CD4-positive, alpha-beta T cell (primary cell): ENCODE results near the gene RNF144A. TPM values are rescaled to one million over a fixed set of nuclear protein-coding genes. Genes with fewer than 3 reads are reported as not detected.

Experiments
- ATAC-seq: fragments of 200-7000 bp; cut with Tn5 transposase; one replicate; pipeline ENCODE4 v1.10.0; 2022; ENCODE audit warnings: mild to moderate bottlenecking; ENCODE audit not compliant: poor library complexity
- CTCF ChIA-PET: fragments of 350-600 bp; sonication (Branson Sonifier 250); formaldehyde crosslinking; loops from one replicate; lab custom pipeline; 2021; ENCODE audit warnings: antibody characterized with exemption, inconsistent platforms; lab: Charles Lee
- POLR2A ChIA-PET: fragments of 350-600 bp; sonication (Branson Sonifier 250); formaldehyde crosslinking; loops from one replicate; lab custom pipeline; 2021; ENCODE audit warnings: antibody characterized with exemption, inconsistent platforms; lab: Charles Lee
- DNase-seq, 14 experiments: peaks; one replicate each; pipeline ENCODE4 v3.0.0-alpha.2; 2013 to 2020; ENCODE audit warnings: mixed read lengths in 2 of 14
- H3K27ac ChIP-seq, 2 donors: one replicate each; pipeline versions ENCODE4 v1.5.1 to v1.7.0; 2013; ENCODE audit warnings: low read length in 2 of 2, low read depth in 1 of 2, mild to moderate bottlenecking in 1 of 2
- H3K27me3 ChIP-seq, 2 experiments: 1 replicate in 1 of 2; 2 replicates in 1 of 2; pipeline versions ENCODE4 v1.6.1 to v1.7.0; 2013; ENCODE audit warnings: low read length in 2 of 2, control low read depth in 1 of 2, mild to moderate bottlenecking in 1 of 2, moderate library complexity in 1 of 2; ENCODE audit not compliant: insufficient read depth in 2 of 2, control insufficient read depth in 1 of 2
- H3K36me3 ChIP-seq: one replicate; pipeline ENCODE4 v1.6.1; 2013; ENCODE audit warnings: low read length, control low read depth; ENCODE audit not compliant: insufficient read depth
- H3K4me1 ChIP-seq: one replicate; pipeline ENCODE4 v1.6.1; 2013; ENCODE audit warnings: low read length, control low read depth; ENCODE audit not compliant: insufficient read depth
- H3K4me3 ChIP-seq: one replicate; pipeline ENCODE4 v1.5.1; 2013; ENCODE audit warnings: mild to moderate bottlenecking, low read length, moderate library complexity
- H3K9me3 ChIP-seq, 2 experiments: 1 replicate in 1 of 2; 2 replicates in 1 of 2; pipeline versions ENCODE4 v1.6.1 to v1.7.0; 2013; ENCODE audit warnings: low read length in 2 of 2, mild to moderate bottlenecking in 2 of 2, control low read depth in 1 of 2, moderate library complexity in 1 of 2; ENCODE audit not compliant: control insufficient read depth in 1 of 2, insufficient read depth in 1 of 2
- H3K27ac Mint-ChIP-seq: one replicate; pipeline ENCODE4 v1.8.0; 2020; ENCODE audit warnings: mixed read lengths
- H3K27me3 Mint-ChIP-seq: one replicate; pipeline ENCODE4 v1.8.0; 2021; ENCODE audit warnings: mixed read lengths
- H3K36me3 Mint-ChIP-seq: one replicate; pipeline ENCODE4 v1.8.0; 2021; ENCODE audit warnings: low read depth, mixed read lengths
- H3K4me1 Mint-ChIP-seq: one replicate; pipeline ENCODE4 v1.8.0; 2021; ENCODE audit warnings: low read depth, mixed read lengths
- H3K4me3 Mint-ChIP-seq: one replicate; pipeline ENCODE4 v1.8.0; 2020; ENCODE audit warnings: mild to moderate bottlenecking, mixed read lengths
- H3K9me3 Mint-ChIP-seq: one replicate; pipeline ENCODE4 v1.8.0; 2020; ENCODE audit warnings: mixed read lengths
- CTCF ChIP-seq: fragments of 200-600 bp; IDR thresholded peaks from one replicate; pipeline ENCODE4 v1.8.0; 2022; ENCODE audit warnings: antibody characterized with exemption, mild to moderate bottlenecking
- intact Hi-C, 2 experiments: fragments of 100-400 bp; cut with DNase I in 1 of 2; cut with micrococcal nuclease in 1 of 2; formaldehyde crosslinking; loops; one replicate each; pipeline versions ENCODE4 v1.15.1 to v1.9.0; 2023 to 2025; cut with DNase I, micrococcal nuclease
- total RNA-seq, 174 experiments: library from RNA in 2 of 174; stranded (reverse) in 2 of 174; gene quantifications; one replicate each; pipeline ENCODE4 v1.2.3 and lab custom pipeline; 2021 to 2026

The RNF144A gene
- total RNA-seq, 2 experiments from 2014 or later = 39.0 to 40.1 TPM

- H3K4me3 Mint-ChIP-seq = peak overlapping the region; percentile 2
- POLR2A ChIA-PET = no interaction called here
- H3K36me3 Mint-ChIP-seq = peaks cover 50% of the 10 kb centered on the region
- H3K9me3 Mint-ChIP-seq = no peaks in the 10 kb centered on the region
- H3K4me1 ChIP-seq = peaks cover 68% of the 10 kb centered on the region
- H3K36me3 ChIP-seq = no peaks in the 10 kb centered on the region
- no peak for TF ChIP-seq CTCF
- no peak overlapping the region for H3K4me3 ChIP-seq
- peaks cover 97% of the 10 kb centered on the region for H3K4me1 Mint-ChIP-seq
- H3K27me3 Mint-ChIP-seq = no peaks in the 10 kb centered on the region
- H3K27me3 ChIP-seq = no peaks in the 10 kb centered on the region
- peak overlapping the region; percentile 40 for H3K27ac Mint-ChIP-seq
- no peak for ATAC-seq
- intact Hi-C loops = no loop called here
- peaks cover 0 to 9% of the 10 kb centered on the region in 2 experiments for H3K9me3 ChIP-seq
- no peak for DNase-seq
- CTCF ChIA-PET = no interaction called here
- no peak overlapping the region for H3K27ac ChIP-seq
Measured at GRCh38 chr2:6924924-6925409, 7.8 kb downstream of the RNF144A start.

GRCh38 chr2:6926071-6926732 lies 9.0 kb downstream of the RNF144A start:
- no peaks in the 10 kb centered on the region for H3K9me3 Mint-ChIP-seq
- no peak for ATAC-seq
- Histone ChIP-seq H3K27me3 (no peaks in the 10 kb centered on the region), H3K4me3 (no peak overlapping the region), H3K4me1 (peaks cover 63% of the 10 kb centered on the region), H3K27ac (no peak overlapping the region), H3K36me3 (no peaks in the 10 kb centered on the region), H3K9me3 (peaks cover 0 to 9% of the 10 kb centered on the region in 2 experiments)
- CTCF ChIA-PET = no interaction called here
- peaks cover 56% of the 10 kb centered on the region for H3K36me3 Mint-ChIP-seq
- POLR2A ChIA-PET = no interaction called here
- no peaks in the 10 kb centered on the region for H3K27me3 Mint-ChIP-seq
- no peak overlapping the region for H3K4me3 Mint-ChIP-seq
- H3K27ac Mint-ChIP-seq = peak overlapping the region; percentile 59
- H3K4me1 Mint-ChIP-seq = peaks cover 86% of the 10 kb centered on the region
- DNase-seq = no peak
- TF ChIP-seq CTCF = no peak
- intact Hi-C loops = no loop called here

- Histone ChIP-seq H3K4me3 (no peak overlapping the region), H3K27me3 (no peaks in the 10 kb centered on the region), H3K27ac (no peak overlapping the region), H3K36me3 (no peaks in the 10 kb centered on the region), H3K9me3 (peaks cover 0 to 9% of the 10 kb centered on the region in 2 experiments), H3K4me1 (peaks cover 53% of the 10 kb centered on the region)
- DNase-seq (no peak), ATAC-seq (no peak)
- CTCF ChIA-PET = no interaction called here
- no peak for TF ChIP-seq CTCF
- POLR2A ChIA-PET = no interaction called here
- H3K9me3 Mint-ChIP-seq = peaks cover 3% of the 10 kb centered on the region
- peaks cover 84% of the 10 kb centered on the region for H3K4me1 Mint-ChIP-seq
- H3K4me3 Mint-ChIP-seq = no peak overlapping the region
- intact Hi-C loops = no loop called here
- H3K27ac Mint-ChIP-seq = peak overlapping the region; percentile 59
- no peaks in the 10 kb centered on the region for H3K27me3 Mint-ChIP-seq
- H3K36me3 Mint-ChIP-seq = peaks cover 65% of the 10 kb centered on the region
Measured at GRCh38 chr2:6927186-6927585, 10.0 kb downstream of the RNF144A start.
